NCI-H524 treated with DMSO at 0.1 percent for 48 hours (cell line): ENCODE results near the gene LTB4R.

Source experiments
- DNase-seq: peaks from one replicate; lab custom pipeline; 2025; lab: John Stamatoyannopoulos, UW

LTB4R gene, protein sequence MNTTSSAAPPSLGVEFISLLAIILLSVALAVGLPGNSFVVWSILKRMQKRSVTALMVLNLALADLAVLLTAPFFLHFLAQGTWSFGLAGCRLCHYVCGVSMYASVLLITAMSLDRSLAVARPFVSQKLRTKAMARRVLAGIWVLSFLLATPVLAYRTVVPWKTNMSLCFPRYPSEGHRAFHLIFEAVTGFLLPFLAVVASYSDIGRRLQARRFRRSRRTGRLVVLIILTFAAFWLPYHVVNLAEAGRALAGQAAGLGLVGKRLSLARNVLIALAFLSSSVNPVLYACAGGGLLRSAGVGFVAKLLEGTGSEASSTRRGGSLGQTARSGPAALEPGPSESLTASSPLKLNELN

DNA sequence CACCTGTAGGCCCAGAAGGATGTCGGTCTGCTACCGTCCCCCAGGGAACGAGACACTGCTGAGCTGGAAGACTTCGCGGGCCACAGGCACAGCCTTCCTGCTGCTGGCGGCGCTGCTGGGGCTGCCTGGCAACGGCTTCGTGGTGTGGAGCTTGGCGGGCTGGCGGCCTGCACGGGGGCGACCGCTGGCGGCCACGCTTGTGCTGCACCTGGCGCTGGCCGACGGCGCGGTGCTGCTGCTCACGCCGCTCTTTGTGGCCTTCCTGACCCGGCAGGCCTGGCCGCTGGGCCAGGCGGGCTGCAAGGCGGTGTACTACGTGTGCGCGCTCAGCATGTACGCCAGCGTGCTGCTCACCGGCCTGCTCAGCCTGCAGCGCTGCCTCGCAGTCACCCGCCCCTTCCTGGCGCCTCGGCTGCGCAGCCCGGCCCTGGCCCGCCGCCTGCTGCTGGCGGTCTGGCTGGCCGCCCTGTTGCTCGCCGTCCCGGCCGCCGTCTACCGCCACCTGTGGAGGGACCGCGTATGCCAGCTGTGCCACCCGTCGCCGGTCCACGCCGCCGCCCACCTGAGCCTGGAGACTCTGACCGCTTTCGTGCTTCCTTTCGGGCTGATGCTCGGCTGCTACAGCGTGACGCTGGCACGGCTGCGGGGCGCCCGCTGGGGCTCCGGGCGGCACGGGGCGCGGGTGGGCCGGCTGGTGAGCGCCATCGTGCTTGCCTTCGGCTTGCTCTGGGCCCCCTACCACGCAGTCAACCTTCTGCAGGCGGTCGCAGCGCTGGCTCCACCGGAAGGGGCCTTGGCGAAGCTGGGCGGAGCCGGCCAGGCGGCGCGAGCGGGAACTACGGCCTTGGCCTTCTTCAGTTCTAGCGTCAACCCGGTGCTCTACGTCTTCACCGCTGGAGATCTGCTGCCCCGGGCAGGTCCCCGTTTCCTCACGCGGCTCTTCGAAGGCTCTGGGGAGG, at the start of gene LTB4R:
TSS of gene LTB4R (plus strand) at position 857 of the 959 bp plus-strand sequence. CDS start 4,150 bp downstream, outside the sequence.
- DNase-seq, result no peak

DNA sequence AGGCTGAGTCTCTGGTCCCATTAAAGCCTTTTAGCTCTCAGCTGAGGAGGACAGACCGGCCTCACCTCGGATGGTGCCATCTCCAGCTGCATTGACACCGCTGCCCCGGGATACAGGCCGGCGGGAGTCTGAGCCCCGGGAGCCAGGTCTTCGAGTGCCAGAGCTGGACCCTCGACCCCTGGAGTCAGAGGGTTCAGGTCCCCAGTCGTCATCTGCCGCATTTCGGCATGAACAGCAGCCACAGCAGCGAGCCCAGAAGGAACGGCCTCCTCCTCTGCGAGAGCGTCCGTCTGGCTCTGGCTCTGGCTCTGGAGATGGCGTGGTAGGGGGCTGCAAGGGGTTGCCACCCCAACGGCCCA, 49.4 kb upstream of the LTB4R start:
- DNase-seq, result no peak

DNA sequence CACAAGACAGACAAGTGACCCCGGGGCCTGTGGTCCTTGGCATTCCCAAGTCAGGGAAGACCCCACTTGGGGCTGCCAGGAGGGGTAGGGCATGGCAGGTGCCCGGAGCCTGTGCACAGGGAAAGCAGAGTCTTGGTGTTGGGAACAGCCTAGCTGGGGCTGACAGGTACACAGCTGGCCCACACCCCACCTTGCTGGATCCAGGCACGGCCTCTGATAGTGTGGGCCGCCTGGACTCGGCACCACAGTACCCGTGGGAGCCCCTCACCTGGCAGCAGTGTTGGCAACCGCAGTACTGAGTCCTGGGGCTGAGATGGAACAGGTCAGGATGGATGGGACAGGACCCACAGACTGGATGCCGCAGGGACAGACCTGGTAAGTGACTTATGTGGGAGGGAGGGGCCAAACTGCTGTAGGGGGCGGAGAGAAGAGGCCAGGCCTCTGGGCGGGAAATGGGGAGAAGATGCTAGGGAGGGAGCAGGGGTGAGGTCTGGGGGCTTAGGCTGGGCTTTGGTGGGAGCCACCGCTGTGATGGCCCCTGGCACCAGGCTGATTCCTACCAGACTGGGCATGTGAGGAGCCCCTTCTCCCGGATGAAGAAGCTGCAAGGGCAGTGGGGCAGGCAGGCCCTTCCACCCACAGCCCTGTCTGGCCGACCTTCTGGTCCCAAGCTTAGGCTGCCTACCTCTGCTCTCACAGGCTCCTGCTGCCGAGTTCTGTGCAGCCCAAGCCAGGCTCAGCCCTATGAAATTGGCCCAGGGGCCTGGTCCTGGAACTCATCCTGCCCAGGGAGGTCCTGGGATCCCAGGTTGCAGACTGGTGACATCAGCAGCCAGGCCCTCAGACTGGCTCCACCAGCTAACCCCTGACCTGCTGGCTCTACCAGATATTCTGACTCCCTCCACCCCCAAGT, 48.2 kb upstream of the LTB4R start, which contains the start of gene TGM1:
TSS of gene TGM1 (minus strand) at position 357 of the 913 bp plus-strand sequence. CDS start 825 bp downstream, outside the sequence.
- no peak for DNase-seq

DNA sequence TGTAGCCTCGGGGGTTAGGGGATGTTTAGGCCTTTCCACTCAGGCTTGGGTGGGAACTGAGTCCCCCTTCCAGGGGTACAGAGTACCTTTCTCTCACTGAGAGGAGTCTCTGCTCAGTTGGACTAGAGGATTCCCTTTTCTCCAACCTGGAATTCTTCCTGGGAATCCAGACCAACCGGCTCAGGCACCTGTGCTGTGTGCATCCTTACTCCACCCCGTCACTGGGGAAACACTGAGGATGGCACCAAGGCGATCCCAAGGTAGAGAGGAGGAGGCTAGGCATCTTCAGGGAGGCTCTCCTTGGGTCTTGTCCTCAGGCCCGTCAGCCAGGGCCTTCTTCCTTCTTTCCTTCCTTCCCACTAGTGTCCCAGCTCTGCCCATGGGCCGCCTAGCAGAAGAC, 47.5 kb upstream of the LTB4R start:
- no peak for DNase-seq

DNA sequence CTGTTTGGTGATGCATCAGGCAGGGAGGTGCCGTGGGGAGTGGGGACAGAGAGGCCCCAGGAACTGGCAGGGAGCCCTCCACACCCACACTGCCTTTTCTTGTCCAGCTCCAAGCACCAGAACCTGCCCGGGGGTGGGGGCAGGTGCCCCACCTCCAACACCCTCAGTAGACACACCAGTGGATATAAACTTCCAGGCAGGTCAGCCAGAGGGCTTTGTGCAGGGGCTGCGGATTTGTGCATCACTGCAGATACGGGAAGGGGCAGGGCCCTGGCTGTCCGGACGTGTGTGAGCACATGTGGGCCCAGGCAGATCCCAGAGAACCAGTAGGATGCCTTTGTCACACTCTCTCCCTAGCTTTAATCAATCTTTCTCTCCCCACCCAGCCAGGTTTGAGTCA, 47.0 kb upstream of the LTB4R start:
- DNase-seq, result no peak

DNA sequence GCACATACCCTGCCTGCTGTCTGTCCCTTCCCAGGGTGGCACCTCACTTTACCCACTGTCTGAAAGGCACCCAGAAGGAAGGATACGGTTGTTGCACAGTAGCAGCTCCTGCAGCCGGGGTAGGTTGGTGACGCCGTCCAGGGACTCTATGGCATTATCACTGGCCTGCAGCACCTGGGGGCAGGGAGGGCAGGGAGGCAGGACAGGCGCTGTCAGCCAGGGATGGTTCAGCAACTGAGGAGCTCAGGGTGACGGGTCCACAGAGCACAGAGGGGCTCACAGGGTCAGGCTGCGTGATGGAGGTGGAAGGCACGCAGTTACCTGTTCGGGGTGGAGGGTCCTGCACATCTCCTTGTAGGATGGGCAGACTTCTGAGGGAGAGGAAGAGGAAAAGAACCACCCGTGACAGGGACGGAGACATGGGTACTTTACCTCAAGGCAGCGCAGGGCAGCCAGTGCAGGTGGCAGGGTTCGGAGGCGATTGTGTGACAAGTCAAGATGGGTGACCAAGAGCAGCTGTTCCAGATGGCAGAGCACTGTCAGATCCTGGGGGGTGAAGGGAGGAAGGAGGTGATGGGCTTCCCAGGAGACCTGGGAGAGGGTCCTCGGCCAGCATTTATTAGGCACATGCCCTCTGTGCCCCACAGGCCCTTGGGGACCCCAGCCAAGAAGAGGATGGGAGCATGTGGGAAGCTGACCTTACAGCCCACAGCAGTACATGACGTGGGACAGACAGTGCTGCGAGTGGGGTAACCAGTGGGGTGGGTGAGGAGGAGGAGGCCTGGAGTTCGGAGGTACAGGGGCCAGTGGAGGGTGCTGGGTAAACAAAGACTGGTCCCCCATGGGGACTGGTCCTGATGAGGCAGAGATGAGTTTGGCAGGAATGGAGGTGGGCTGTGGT, 44.7 kb upstream of the LTB4R start:
- DNase-seq, result no peak

DNA sequence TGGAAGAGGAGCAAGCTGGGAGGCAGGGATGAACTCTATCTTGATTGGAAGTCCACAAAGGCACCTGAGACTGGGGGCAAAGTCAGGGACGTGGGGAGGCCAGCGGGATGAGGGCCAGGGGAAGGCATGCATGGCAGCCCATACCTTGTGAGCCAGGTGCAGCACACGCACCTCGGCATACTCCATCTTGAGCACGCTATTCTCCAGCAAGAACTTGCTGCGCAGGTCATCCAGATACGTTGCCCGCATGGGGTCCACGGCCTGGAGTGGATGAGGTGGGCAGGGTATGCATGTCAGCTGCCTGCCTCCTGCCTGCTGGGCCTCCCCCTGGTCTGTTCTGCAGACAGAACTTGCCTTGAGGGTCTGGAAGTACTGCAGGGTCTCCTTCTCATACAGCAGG, 43.8 kb upstream of the LTB4R start:
- no peak for DNase-seq

DNA sequence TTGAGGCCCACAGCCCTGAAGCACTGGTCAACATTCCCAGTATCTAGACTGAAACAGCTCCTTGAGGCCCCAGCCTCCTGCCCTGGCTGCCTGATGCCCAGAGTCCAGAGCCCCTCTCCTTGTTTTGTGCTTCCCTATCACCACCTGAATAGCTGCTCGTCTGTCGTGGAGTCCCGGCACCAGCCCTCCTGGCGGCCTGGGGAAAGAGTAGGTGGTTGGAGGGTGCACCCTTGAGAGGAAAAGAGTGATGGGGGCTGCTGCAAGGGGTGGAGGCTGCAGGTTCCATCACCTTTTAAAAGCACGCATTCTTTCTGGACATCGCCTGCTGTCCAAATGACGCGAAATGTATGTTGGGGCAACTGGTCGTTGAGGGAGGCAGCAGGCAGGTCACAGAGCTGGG, 43.1 kb upstream of the LTB4R start:
- DNase-seq, result no peak

DNA sequence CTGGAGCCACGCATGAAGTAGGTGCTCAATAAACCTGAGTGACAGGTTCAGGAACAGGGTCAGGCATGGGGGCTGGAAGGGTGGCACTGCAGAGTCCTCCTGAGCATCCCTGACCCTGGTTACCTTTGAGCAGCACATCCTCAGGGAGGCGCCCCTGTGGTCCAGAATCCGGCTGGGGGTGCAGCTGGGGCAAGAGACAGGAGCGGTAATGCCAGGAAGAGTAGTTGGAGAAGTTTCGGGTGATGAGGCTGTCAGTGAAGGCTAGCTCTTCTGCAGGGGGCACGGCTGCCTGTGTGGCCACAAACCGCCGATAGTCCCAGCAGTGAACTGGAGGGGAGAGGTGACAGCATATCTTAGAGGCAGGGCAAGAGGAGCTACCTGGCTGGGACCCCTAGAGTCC, 41.9 kb upstream of the LTB4R start:
- DNase-seq, result no peak

DNA sequence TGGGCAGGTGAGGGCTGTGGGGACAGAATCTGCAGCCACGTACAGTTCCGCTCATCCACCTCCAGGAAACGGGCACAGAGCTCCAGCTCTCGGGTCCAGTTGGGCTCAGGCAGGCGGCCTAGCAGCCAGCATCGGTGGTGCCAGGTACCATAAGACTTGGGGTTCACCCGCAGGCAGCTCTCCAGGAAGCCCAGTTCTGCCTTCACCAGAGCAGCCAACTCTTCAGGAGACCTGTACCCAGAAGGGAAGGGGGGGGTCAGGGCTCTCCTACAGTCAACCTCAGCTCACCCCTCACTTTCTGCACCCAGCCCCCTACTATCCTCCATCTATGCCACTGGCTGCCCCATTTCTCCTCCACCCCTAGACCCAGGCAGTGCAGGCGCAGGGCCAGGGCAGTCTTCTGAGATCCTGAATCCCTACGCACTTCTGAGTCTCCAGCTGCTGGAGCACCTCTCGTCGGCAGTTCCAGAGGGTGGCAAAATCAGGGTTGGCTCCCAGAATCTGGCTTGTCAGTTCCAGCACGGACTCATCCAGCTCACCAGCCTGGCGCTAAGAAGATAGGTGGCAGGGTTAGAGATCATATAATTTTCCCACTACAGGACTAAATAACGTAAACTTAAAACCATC, 41.3 kb upstream of the LTB4R start:
- no peak for DNase-seq

DNA sequence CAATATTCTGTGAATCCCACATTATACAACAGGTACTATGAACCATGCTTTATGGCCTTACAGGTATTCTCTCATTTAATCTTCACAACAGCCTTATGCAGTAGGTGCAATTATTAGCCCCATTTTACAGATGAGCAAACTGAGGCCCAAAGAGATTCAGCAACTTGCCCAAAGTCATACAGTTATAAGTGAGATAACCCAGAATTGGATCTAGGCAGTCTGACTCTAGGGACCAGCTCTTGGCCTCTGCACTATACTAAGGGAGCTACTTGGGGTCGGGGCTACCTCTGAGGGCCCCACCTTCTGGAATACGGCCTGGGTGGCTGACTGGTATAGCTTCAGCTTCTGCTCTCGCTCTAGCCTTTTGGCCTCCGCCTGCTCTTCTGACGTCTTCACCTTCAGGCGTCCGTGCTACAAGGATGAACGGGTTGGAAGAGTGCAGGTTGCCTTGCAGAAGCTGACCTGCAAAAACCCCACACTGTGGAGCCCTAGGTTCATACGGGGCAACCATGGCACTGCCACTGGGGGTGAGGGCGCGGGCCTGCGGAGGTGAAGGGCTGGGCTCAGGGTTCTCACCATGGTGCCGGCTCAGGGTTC, 40.7 kb upstream of the LTB4R start:
- DNase-seq, result no peak

DNA sequence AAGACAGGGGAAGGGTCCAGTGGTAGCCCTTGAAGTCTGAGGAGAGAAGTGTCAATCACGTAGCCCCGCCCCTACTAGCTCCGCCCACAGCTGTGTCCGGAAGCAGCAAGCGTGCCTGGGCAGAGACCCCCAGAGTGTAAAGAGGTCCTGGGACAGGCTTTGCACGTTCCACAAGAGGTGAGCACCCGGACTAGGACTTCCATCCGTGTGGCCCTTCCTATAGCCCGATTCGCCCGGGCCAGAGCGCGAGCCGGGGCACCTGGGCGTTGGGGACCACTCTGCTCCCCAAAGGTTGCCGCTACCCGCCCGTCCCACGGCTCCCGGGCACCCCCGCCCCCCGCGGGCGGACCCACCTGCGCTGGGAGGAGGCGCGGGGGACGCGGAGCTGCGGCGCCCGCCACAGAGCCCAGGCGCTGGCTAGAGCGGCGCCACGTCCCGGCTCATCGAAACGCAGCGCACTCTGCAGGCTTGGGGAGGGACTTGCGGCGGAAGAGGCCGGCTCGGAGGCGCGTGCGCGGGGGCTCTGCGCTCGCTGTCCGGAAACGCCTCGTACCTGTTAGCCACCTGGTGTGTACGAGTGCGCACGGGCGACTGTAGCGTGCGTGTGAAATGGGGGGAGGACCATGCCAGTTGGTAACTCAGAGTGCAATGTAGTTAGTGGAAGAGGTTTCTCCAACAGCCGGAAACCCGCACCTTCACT, 40.0 kb upstream of the LTB4R start, which contains the start of gene RABGGTA:
TSS of gene RABGGTA (minus strand) at position 464 of the 700 bp plus-strand sequence. CDS start 482 bp downstream, outside the sequence.
- DNase-seq, result peak; percentile 61

DNA sequence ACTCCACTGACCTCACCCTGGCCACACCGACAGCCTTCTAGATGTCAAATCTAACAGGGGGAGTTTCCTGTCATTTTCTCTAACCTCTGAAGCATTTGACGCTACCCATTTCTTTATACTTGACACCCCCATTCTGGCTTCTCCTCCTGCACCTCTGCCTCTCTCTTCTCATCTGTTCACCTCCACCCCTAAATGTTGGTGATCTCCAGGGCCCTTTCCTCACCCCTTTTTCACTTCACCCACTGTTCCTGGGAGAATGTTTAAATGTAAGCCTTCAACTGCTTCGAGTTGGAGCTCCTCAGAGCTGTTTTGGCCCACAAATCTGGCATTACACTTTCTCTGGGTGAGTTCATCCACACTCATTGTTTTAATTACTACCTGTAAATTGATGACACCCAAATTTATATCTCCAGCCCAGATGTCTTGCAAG, 39.5 kb upstream of the LTB4R start:
- no peak for DNase-seq

DNA sequence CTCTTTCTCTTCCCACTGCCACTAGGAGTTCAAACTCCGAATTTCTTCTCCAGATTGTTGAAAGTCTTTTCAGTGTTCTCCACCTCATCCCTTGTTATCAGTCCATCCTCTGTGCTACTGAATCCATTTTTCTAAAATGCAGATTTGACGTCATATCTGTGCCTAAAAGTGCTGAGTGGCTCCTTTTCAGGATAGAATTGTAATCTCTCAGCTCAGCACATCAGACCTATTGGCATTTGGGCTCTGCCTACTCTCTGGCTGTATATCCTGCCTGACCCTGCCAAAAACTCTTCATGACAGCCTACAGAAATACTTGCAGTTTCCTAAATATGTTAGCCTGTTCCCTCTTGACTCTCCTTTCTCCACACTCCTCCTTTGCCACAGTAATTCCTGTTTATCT, 38.8 kb upstream of the LTB4R start:
- DNase-seq, result no peak

DNA sequence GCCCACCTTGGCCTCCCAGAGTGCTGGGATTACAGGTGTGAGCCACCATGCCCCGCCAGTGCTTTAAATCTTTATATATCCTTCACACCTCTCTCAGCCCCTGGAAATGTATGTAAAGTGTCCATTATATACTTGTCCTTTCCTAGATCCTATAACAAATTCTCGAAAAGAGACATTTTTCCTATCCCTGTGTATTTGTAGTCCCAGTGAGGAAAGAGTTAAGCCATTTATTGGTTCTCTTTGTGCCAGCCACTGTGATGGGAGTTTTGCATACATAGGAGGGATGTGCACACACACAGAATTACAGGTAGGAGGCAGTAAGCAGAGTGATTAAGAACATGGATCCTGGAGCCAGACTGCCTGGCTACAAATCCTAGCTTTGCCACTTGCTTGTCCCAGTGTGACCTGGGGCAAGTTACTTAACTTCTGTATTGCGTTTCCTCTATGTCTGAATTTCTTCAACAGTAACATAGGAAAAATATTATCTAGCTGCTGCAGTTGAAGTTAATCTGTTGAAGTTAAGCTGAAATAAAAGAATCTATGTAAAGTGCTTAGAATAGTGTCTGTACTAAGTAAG, 37.8 kb upstream of the LTB4R start:
- DNase-seq, result no peak

DNA sequence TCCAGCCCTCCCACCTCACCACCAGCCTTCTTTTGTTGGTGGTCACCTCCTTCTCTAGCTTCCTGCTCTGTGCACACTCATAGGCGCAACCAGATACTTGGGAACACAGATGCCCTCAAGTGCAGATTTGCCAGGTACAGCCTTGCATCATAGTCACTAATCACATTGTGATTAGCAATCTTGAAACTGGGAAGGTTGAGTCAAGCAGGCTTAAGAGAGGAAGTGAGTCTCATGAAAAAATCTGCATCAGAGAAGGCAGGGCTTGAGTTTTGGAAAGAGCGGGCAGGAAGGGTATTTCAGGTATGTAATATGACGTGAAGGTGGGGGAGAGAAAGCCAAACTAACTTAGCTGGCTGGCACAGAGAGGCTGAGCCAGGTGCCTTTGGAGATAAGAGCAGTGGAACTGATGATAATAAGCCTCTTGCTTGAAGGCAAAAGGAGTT, 37.2 kb upstream of the LTB4R start:
- no peak for DNase-seq

DNA sequence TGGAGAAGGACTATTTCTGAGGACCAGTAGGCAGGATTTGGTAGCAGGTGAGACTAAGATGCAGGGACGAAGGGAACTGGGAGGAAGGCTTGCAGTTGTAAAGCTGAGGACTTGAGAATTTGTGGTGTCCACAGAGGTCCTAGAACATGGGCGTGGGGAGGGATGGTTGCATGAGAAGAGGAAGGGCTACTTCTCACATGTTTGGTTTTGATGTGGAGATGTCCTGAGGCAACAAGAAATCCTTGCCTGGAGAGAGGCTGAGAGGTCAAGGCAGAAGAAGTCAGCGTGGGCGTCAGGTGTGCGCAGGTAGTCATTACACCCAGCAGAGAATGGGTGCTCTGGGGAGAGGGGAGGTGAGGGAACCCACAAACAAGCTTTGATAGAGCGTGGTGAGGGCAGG, 34.2 kb upstream of the LTB4R start:
- no peak for DNase-seq

DNA sequence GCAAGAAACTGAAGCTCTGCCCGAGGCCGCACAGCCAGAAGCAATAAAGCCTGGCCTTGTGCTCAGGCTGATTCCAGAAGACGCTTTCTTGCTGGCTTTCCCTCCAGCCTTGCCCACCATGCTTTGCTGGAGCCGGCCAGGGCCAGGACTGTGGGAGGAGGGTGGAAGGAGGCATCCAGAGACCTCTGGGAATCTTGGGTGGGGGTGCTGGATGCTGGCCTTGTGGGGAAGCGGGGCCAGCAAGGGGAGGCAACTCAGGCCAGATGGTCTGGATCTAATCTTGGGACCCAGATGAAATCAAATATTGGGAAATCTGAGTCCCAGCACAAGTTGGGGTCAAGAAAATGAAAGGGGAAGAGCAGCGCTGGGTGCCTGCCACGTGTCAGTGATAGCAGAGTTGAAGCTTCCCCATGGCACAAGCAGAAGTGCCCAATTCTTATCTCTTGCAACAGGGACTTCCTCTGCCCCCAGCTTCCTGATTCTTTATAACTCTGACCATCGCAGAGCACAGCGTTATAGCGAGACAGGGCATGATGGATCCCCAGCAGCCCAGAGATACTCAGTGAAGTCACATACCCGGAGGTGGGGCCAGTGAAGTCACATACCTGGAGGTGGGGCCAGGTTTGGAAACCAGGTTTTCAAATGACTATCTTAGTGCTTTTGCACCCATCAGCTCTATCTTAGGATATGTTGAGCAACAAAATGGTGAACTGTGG, 33.5 kb upstream of the LTB4R start:
- DNase-seq, result no peak
